Omental fat pad (tissue), 4 donors: ENCODE data around the gene CTRL. TPM values are rescaled to one million over a fixed set of nuclear protein-coding genes. Genes with fewer than 3 reads are reported as not detected.

Source experiments
- ATAC-seq: fragments of 150-250 bp; one replicate; pipeline ENCODE4 v1.9.1; 2016; ENCODE audit warnings: mild to moderate bottlenecking, moderate library complexity; ENCODE audit not compliant: low FRiP score
- DNase-seq: peaks from one replicate; pipeline ENCODE4 v3.0.0-alpha.2; 2019; ENCODE audit warnings: low spot score
- total RNA-seq, 4 donors: library from RNA; depleted of rRNA; stranded (reverse); fragments of >200 nt; gene quantifications; one replicate each; pipeline ENCODE4 v1.1.0, GENCODE V29; 2016
- TF ChIP-seq, protein P1 (sequence below), 3 donors: fragments of 450-650 bp; IDR thresholded peaks; one replicate each; pipeline ENCODE4 v1.5.1; 2016 to 2017; ENCODE audit warnings: antibody characterized with exemption in 3 of 3, mild to moderate bottlenecking in 3 of 3, moderate library complexity in 2 of 3

The CTRL gene
- total RNA-seq, 4 donors from 2014 or later: 0.65 to 5.0 (median 2.3) TPM

DNA sequence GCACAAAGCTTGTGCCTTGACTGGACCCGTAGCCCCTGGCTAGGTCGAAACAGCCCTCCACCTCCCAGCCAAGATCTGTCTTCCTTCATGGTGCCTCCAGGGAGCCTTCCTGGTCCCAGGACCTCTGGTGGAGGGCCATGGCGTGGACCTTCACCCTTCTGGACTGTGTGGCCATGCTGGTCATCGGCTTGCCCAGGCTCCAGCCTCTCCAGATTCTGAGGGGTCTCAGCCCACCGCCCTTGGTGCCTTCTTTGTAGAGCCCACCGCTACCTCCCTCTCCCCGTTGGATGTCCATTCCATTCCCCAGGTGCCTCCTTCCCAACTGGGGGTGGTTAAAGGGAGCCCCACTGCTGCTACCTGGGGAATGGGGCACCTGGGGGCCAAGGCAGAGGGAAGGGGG lies 3.5 kb downstream of the CTRL start:
- TF ChIP-seq, protein P1, sequence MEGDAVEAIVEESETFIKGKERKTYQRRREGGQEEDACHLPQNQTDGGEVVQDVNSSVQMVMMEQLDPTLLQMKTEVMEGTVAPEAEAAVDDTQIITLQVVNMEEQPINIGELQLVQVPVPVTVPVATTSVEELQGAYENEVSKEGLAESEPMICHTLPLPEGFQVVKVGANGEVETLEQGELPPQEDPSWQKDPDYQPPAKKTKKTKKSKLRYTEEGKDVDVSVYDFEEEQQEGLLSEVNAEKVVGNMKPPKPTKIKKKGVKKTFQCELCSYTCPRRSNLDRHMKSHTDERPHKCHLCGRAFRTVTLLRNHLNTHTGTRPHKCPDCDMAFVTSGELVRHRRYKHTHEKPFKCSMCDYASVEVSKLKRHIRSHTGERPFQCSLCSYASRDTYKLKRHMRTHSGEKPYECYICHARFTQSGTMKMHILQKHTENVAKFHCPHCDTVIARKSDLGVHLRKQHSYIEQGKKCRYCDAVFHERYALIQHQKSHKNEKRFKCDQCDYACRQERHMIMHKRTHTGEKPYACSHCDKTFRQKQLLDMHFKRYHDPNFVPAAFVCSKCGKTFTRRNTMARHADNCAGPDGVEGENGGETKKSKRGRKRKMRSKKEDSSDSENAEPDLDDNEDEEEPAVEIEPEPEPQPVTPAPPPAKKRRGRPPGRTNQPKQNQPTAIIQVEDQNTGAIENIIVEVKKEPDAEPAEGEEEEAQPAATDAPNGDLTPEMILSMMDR (IDR thresholded peaks at IDR 0.05): no peak
- ATAC-seq (no peak), DNase-seq (no peak)

DNA sequence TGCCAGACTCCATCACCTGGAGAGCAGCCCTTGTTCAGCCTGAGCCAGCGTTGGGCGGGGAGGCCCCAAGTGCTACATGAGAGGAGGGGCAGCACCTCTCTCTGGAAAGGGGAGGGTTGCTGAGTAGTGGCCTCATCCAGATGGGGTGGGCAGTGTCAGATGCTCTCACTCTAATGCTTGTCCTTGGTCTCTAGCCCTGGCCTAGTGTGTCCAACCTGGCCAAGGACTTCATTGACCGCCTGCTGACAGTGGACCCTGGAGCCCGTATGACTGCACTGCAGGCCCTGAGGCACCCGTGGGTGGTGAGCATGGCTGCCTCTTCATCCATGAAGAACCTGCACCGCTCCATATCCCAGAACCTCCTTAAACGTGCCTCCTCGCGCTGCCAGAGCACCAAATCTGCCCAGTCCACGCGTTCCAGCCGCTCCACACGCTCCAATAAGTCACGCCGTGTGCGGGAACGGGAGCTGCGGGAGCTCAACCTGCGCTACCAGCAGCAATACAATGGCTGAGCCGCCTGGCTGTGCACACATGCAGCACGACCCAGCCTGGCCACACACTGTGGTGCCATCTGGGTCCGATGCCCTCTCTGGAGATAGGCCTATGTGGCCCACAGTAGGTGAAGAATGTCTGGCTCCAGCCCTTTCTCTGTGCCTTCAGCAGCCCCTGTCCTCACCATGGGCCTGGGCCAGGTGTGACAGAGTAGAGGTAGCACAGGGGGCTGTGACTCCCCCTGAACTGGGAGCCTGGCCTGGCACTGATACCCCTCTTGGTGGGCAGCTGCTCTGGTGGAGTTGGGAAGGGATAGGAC lies 4.3 kb downstream of the CTRL start:
- ATAC-seq (no peak), DNase-seq (no peak)
- TF ChIP-seq, protein P1 (IDR thresholded peaks at IDR 0.05): no peak

DNA sequence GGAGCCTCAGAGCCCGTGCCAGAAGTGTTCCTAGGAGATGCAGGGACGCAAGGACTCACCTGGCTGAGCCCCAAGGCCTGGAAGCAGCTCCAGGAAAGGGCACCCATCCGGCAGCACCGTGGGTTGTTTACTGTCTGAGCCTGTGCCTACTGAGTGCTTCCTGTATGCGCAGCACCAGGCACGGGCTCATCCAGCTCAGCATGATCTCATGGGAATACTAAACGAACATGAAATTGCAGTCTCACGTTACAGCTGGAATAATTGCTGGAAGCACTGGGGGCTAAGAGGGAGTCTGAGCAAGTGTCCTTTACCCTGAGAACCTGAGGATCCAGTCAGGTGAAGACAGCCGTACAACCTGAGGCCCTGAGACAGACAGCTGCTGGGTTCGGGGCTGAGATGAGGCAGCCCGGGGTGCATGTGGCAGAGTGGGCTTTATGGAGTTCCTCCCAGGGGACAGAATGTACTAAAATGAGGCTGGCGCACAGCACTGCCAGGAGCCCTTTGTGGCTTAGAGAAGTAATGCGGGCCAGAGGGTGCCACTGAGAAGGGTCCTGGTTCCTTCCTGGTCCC lies 5.4 kb downstream of the CTRL start:
- TF ChIP-seq, protein P1 (IDR thresholded peaks at IDR 0.05): no peak
- ATAC-seq (no peak), DNase-seq (no peak)

DNA sequence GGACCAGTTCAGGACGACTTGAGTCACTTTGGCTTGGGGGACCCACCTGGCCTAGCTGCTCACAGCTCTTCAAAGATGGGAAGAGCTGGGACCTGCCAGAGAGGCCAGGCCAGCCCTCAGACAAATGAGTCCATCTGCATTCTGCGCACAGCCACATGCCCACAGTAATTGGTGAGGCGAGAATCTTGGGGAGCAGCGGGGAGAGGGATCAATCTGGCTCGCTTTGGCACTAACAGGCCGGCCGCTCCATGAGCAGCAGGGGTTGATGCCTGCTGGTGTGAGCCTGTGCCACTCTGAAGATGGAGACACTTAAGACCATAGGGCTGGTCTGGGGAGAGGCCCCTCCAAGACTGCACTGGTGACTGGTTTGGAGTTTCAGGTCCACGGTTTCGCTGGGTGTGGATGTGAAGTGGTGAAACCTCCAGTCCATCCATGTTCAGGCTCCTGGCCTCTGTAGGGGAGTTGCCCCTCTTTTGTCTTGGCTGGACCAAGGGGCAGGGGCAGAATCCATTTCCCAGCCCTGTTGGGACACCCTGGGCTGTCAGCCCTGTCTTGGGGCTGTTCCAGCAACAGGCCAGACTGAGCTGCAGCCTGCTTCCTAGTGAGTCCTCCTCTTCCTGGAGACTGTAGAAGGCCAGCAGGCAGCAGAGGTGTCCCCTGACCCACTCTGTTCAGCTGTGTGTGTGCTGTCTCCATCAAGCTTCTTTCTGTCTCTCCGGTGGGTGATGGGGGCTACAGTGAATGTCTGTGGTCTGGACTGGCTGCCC lies 7.3 kb downstream of the CTRL start:
- DNase-seq (no peak), ATAC-seq (no peak)
- TF ChIP-seq, protein P1 (IDR thresholded peaks at IDR 0.05): no peak

DNA sequence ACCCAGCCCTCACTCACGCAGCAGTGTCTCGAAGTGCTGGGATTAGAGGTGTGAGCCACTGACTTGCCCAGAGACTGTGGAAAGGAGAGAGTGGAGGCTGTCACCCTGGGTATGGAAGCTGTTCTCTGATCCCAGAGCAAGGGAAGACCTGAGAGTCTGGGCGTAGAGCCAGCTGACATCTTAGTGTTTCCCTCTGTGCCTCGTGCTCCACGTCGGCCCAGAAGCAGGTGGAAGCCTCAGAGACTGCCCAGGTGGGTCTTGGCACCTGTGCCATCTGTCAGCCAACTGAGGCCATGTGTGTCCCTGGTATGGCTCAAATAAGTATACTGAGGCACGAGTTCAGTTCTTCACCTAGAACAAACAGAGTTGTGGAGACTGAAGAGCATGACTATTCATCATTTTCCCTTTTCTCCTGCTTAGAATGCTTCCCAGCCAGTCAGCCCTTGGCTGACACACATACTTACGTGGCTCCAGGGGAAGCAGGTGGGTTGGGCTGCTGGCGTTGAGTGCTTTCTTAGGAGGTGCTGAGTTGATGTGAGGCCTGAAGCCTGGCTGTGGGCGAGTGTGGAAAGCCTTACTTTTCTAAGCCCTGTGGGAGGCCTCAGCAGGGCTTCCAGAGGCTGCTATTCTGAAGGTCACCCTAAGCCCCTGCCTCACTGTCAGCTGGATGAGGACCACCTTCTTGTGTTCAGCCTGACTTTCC lies 8.1 kb downstream of the CTRL start:
- ATAC-seq (no peak), DNase-seq (no peak)
- TF ChIP-seq, protein P1 (IDR thresholded peaks at IDR 0.05): no peak

DNA sequence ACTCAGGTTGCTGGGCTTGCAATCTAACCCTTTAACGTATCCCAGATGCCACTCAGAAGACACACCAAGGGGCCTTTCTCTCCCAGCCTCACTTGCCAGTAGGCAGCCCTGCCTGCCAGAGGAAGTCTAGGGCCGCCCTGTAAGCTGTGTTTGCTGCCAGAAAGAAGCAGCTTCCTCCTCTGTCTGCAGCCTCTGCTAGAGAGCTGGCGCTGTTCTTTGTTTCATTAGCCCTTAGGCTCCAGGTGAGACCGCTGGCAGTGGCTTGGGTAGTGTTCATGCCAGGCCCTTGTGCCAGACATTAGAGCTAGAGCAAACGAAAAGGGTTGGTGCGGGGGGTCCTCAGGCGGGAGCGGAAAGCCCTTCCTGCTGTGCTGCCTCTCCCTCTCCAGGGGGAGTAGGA lies 8.9 kb downstream of the CTRL start:
- TF ChIP-seq, protein P1 (IDR thresholded peaks at IDR 0.05): no peak
- no peak for DNase-seq
- ATAC-seq: no peak
